CD8-positive, alpha-beta memory T cell (primary cell): ENCODE measurements around the gene B4GALNT4. TPM values are rescaled to one million over a fixed set of nuclear protein-coding genes. Genes with fewer than 3 reads are reported as not detected.
A peak's percentile ranks its signal among the peaks of the same experiment; 100 is the strongest.
"Not testable (repeated sequence)": the region's sequence is repeated elsewhere in the genome, so short reads cannot be mapped to it uniquely, and the experiment has no call there.

ENCODE experiments used
- CTCF ChIA-PET: fragments of 350-600 bp; sonication (Branson Sonifier 250); formaldehyde crosslinking; loops from one replicate; lab custom pipeline; 2021; ENCODE audit warnings: antibody characterized with exemption; lab: Charles Lee
- POLR2A ChIA-PET: fragments of 350-600 bp; sonication (Branson Sonifier 250); formaldehyde crosslinking; loops from one replicate; lab custom pipeline; 2021; ENCODE audit warnings: antibody characterized with exemption; lab: Charles Lee
- DNase-seq, 5 donors: peaks; one replicate each; pipeline versions ENCODE4 v3.0.0 to v3.0.0-alpha.2; 2020 to 2022; ENCODE audit warnings: mixed read lengths in 1 of 5
- H3K27ac ChIP-seq: one replicate; pipeline ENCODE4 v1.7.0; 2013; ENCODE audit warnings: low read depth, mild to moderate bottlenecking, low read length, moderate library complexity
- H3K27me3 ChIP-seq: 2 replicates; pipeline ENCODE4 v1.7.0; 2013; ENCODE audit warnings: low read length, mild to moderate bottlenecking; ENCODE audit not compliant: insufficient read depth, poor library complexity, severe bottlenecking
- H3K36me3 ChIP-seq: 2 replicates; pipeline ENCODE4 v1.7.0; 2013; ENCODE audit warnings: mild to moderate bottlenecking, low read length, moderate library complexity; ENCODE audit not compliant: insufficient read depth
- H3K4me1 ChIP-seq: 2 replicates; pipeline ENCODE4 v1.7.0; 2013; ENCODE audit warnings: mild to moderate bottlenecking, low read length, moderate library complexity; ENCODE audit not compliant: insufficient read depth
- H3K4me3 ChIP-seq: 2 replicates; pipeline ENCODE4 v1.7.0; 2013; ENCODE audit warnings: mild to moderate bottlenecking, low read length
- H3K9me3 ChIP-seq: 2 replicates; pipeline ENCODE4 v1.7.0; 2013; ENCODE audit warnings: mild to moderate bottlenecking, low read length
- H3K27ac Mint-ChIP-seq, 8 donors: one replicate each; pipeline ENCODE4 v1.8.0; 2020 to 2021; ENCODE audit warnings: mixed read lengths in 8 of 8, mild to moderate bottlenecking in 6 of 8, inconsistent platforms in 3 of 8, moderate library complexity in 3 of 8
- H3K27me3 Mint-ChIP-seq, 2 donors: one replicate each; pipeline ENCODE4 v1.8.0; 2020 to 2021; ENCODE audit warnings: mixed read lengths in 2 of 2, mild to moderate bottlenecking in 1 of 2, moderate library complexity in 1 of 2
- H3K36me3 Mint-ChIP-seq, 3 donors: one replicate each; pipeline ENCODE4 v1.8.0; 2020 to 2021; ENCODE audit warnings: mixed read lengths in 3 of 3, inconsistent platforms in 1 of 3, mild to moderate bottlenecking in 1 of 3
- H3K4me1 Mint-ChIP-seq, 3 donors: one replicate each; pipeline ENCODE4 v1.8.0; 2020 to 2021; ENCODE audit warnings: mixed read lengths in 3 of 3, inconsistent platforms in 1 of 3, mild to moderate bottlenecking in 1 of 3
- H3K4me3 Mint-ChIP-seq, 7 donors: one replicate each; pipeline ENCODE4 v1.8.0; 2020 to 2021; ENCODE audit warnings: mixed read lengths in 7 of 7, mild to moderate bottlenecking in 6 of 7, moderate library complexity in 4 of 7, inconsistent platforms in 2 of 7
- H3K9me3 Mint-ChIP-seq, 5 donors: one replicate each; pipeline ENCODE4 v1.8.0; 2020 to 2022; ENCODE audit warnings: mixed read lengths in 5 of 5, mild to moderate bottlenecking in 3 of 5, moderate library complexity in 2 of 5, inconsistent platforms in 1 of 5
- polyA plus RNA-seq: library from polyadenylated mRNA; unstranded; fragments of 300-500 nt; fragmentation: Illumina TruSeq; gene quantifications from one replicate; pipeline ENCODE4 v1.2.3, GENCODE V29; 2021
- total RNA-seq, 2 experiments: library from RNA; stranded (reverse); gene quantifications; one replicate each; pipeline ENCODE4 v1.2.3, GENCODE V29; 2021

The B4GALNT4 gene
- total and polyA plus RNA-seq, 3 experiments from 2014 or later, result 0.31 to 0.81 (median 0.47) TPM

DNA sequence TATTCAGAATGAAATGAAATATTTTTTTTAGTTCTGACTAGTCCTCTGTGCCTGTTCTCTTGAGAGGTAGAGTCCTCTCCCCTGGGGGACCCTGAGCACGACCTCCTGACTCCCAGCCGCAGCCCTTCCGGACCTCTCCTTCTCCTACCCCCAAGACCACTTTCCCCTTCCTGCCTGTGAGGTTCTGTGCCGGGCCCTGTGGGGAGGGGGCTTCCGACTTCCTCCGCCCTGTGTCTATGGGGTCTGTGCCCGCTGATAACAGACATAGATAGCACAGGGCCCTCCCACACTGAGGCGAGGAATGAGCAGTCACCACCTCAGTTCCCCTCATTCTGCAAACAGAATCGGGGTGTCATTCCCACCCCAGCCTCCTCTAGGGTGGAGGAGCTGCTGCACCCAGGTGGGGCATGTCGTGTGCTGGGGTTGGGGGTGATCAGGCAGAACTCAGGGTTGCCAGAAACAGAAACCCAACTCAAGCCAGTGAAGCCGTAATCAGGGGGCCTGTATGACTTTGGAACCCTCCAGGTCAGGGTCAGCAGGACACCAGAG lies 12.9 kb downstream of the B4GALNT4 start:
- no peak overlapping the region for H3K27ac Mint-ChIP-seq
- CTCF ChIA-PET, result no interaction called here

DNA sequence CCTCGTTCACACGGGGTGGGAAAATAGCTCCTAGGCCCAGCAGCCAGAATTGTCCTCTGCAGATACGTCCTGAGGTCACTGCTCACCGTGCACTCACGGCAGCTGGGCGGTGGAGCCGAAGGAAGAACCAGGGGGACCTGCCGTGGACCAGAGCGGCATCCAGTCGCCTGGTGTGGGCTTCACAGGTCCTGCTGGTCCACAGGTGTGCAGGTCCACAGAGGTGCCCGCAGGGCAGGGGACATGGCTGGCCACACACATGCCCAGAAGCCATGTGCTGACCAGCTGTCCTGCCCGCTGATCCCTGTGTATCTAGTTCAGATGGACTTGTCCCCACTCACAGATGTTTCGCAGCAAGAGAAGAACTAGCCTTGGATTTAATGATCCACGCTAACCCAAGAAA lies 14.1 kb downstream of the B4GALNT4 start:
- CTCF ChIA-PET, result no interaction called here
- H3K9me3 Mint-ChIP-seq, result peaks cover 0 to 7% (median 2%) of the 10 kb centered on the region in 5 donors

More for the DNA sequence above, 12.9 kb downstream of the B4GALNT4 start:
- Mint-ChIP-seq H3K4me1 (peaks cover 6 to 11% (median 7%) of the 10 kb centered on the region in 3 donors), H3K36me3 (peaks cover 0 to 1% (median 0%) of the 10 kb centered on the region in 3 donors), H3K4me3 (no peak overlapping the region), H3K9me3 (peaks cover 0 to 5% (median 1%) of the 10 kb centered on the region in 5 donors), H3K27me3 (peaks cover 9 to 13% of the 10 kb centered on the region in 2 donors)
- H3K4me1 ChIP-seq, result peaks cover 8% of the 10 kb centered on the region
- DNase-seq, result no peak
- POLR2A ChIA-PET, result no interaction called here
- H3K4me3 ChIP-seq, result no peak overlapping the region
- H3K27me3 ChIP-seq, result no peaks in the 10 kb centered on the region
- no peak overlapping the region for H3K27ac ChIP-seq
- no peaks in the 10 kb centered on the region for H3K36me3 ChIP-seq
- H3K9me3 ChIP-seq, result no peaks in the 10 kb centered on the region

GRCh38 chr11:384511-384910 lies 15.2 kb downstream of the B4GALNT4 start:
- Mint-ChIP-seq H3K4me1 (peaks cover 17 to 23% (median 19%) of the 10 kb centered on the region in 3 donors), H3K27ac (no peak overlapping the region), H3K27me3 (peaks cover 4 to 9% of the 10 kb centered on the region in 2 donors), H3K36me3 (peaks cover 0 to 3% (median 0%) of the 10 kb centered on the region in 3 donors), H3K9me3 (peaks cover 0 to 7% (median 2%) of the 10 kb centered on the region in 5 donors), H3K4me3 (no peak overlapping the region)
- POLR2A ChIA-PET, result interaction anchor here (0.6 kb wide), 1 partner anchor 170 kb away, joined by 3 read pairs; no protein-coding TSS in a partner anchor
- H3K27me3 ChIP-seq, result no peaks in the 10 kb centered on the region
- peaks cover 9% of the 10 kb centered on the region for H3K4me1 ChIP-seq
- DNase-seq, result no peak
- CTCF ChIA-PET, result no interaction called here
- H3K36me3 ChIP-seq, result no peaks in the 10 kb centered on the region
- H3K27ac ChIP-seq, result no peak overlapping the region
- H3K9me3 ChIP-seq, result no peaks in the 10 kb centered on the region
- H3K4me3 ChIP-seq, result no peak overlapping the region

More for the DNA sequence above, 14.1 kb downstream of the B4GALNT4 start:
- H3K27ac ChIP-seq, result no peak overlapping the region
- Mint-ChIP-seq H3K4me1 (peaks cover 17 to 23% (median 19%) of the 10 kb centered on the region in 3 donors), H3K27me3 (peaks cover 4 to 12% of the 10 kb centered on the region in 2 donors), H3K4me3 (no peak overlapping the region), H3K36me3 (peaks cover 0 to 3% (median 0%) of the 10 kb centered on the region in 3 donors), H3K27ac (peak overlapping the region in 2 of 8 donors; percentile 58 to 66)
- no peaks in the 10 kb centered on the region for H3K36me3 ChIP-seq
- no peak for DNase-seq
- H3K4me3 ChIP-seq, result no peak overlapping the region
- H3K27me3 ChIP-seq, result no peaks in the 10 kb centered on the region
- POLR2A ChIA-PET, result interaction anchor here (0.6 kb wide), 1 partner anchor 37 kb away, joined by 9 read pairs; no protein-coding TSS in a partner anchor
- H3K4me1 ChIP-seq, result peaks cover 9% of the 10 kb centered on the region
- H3K9me3 ChIP-seq, result no peaks in the 10 kb centered on the region

DNA sequence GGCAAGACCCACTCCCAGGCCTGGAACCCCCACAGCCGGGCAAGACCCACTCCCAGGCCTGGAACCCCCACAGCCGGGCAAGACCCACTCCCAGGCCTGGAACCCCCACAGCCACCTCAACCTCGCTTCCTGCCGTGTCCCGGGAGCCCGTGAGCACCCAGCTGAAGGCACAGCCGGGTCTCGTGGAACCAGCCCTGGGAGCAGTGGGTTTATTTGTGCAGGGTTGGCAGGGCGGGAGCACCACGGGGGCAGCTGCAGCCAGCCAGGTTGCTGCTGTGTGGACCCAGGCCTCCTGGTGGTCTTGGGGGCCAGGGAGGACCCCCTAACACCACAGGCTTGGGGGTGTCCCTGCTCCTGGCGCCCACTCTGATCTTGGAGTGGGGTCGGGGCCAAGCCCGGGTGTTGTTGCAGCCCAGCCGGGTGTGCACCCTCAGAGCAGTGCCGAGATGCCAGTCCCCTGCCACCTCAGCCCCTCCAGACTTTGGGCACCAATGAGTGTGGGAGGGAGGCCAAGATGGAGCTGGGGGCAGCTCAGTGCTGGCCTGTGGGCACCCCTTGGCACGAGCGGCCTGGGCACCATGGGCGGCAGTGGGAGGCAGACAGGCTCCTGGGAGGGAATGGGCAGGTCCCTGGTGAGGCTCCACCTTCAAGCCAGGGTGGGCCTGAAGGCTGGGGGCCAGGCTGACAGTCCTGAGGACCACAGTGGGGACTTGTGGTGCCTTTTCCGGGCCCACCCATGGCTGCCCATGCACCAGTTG lies 16.5 kb downstream of the B4GALNT4 start:
- peaks cover 0 to 3% (median 0%) of the 10 kb centered on the region in 3 donors for H3K36me3 Mint-ChIP-seq
- H3K27ac ChIP-seq, result no peak overlapping the region

DNA sequence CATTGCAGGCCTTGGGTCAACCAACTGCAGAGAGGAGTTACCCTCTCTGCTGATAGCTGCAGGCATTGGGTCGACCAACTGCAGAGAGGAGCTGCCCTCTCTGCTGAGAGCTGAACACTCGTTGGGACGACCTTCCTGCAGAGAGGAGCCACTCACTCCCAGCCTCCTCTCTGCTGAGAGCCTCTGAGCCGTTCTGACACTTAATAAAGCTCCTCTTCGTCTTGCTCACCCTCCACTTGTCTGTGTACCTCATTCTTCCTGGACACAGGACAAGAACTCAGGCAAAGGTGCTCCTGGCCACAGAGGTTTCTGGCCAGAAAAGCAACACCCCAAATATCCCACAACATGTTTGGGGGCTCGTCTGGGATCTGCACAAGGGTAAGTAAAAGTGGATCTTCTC lies 17.2 kb downstream of the B4GALNT4 start:
- no peaks in the 10 kb centered on the region for H3K36me3 ChIP-seq
- peaks cover 0 to 3% (median 0%) of the 10 kb centered on the region in 3 donors for H3K36me3 Mint-ChIP-seq
- peak overlapping the region in 1 of 7 donors; percentile 57 for H3K4me3 Mint-ChIP-seq
- H3K4me3 ChIP-seq, result no peak overlapping the region
- peaks cover 4 to 9% of the 10 kb centered on the region in 2 donors for H3K27me3 Mint-ChIP-seq
- H3K4me1 Mint-ChIP-seq, result peaks cover 17 to 23% (median 19%) of the 10 kb centered on the region in 3 donors
- H3K9me3 Mint-ChIP-seq, result peaks cover 0 to 7% (median 2%) of the 10 kb centered on the region in 5 donors
- H3K27me3 ChIP-seq, result no peaks in the 10 kb centered on the region
- peaks cover 9% of the 10 kb centered on the region for H3K4me1 ChIP-seq
- no peak for DNase-seq
- ChIA-PET CTCF (no interaction called here), POLR2A (no interaction called here)
- no peak overlapping the region for H3K27ac ChIP-seq
- H3K27ac Mint-ChIP-seq, result peak overlapping the region in 4 of 8 donors; percentile 36 to 87 (median 52)
- no peaks in the 10 kb centered on the region for H3K9me3 ChIP-seq

More for the DNA sequence above, 16.5 kb downstream of the B4GALNT4 start:
- peak overlapping the region in 1 of 8 donors; percentile 76 for H3K27ac Mint-ChIP-seq
- no peak for DNase-seq
- peaks cover 0 to 7% (median 2%) of the 10 kb centered on the region in 5 donors for H3K9me3 Mint-ChIP-seq
- H3K4me1 ChIP-seq, result peaks cover 9% of the 10 kb centered on the region
- H3K36me3 ChIP-seq, result no peaks in the 10 kb centered on the region
- no peaks in the 10 kb centered on the region for H3K9me3 ChIP-seq
- CTCF ChIA-PET, result no interaction called here
- H3K4me1 Mint-ChIP-seq, result peaks cover 17 to 23% (median 19%) of the 10 kb centered on the region in 3 donors
- no peak overlapping the region for H3K4me3 ChIP-seq
- H3K4me3 Mint-ChIP-seq, result no peak overlapping the region
- H3K27me3 ChIP-seq, result no peaks in the 10 kb centered on the region
- peaks cover 4 to 9% of the 10 kb centered on the region in 2 donors for H3K27me3 Mint-ChIP-seq
- POLR2A ChIA-PET, result no interaction called here

DNA sequence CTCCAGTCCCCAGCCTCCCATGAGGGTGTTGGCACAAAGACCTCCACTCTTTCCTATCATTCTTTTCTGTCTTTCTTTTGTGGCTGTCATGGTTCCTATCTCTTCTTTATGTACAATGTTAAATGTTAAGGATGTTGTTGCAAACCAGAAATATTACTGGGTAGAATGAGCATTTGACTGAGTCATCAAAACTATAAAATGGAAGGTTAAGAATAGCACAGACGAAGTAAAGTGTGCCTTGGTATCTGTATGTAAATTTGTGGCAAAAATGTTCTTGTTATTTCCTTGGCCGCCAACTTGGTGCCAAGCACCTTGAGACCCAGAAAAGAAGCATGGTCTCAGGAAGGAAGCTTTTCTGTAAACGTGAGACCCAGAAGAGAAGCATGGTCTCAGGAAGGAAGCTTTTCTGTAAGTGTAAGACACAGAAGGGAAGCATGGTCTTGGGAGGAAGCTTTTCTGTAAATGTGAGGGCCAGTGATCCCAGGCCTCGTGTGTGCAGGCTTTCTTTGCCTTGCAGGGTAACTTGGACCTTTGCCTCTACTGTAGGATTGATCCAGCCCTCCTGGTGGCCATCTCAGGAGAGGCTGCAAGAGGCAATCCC lies 18.0 kb downstream of the B4GALNT4 start:
- DNase-seq, result peak in 1 of 5 donors; percentile 21
- H3K27ac ChIP-seq, result no peak overlapping the region
- no peaks in the 10 kb centered on the region for H3K27me3 ChIP-seq
- H3K4me3 ChIP-seq, result no peak overlapping the region
- peaks cover 0 to 3% (median 0%) of the 10 kb centered on the region in 3 donors for H3K36me3 Mint-ChIP-seq
- peaks cover 0 to 7% (median 2%) of the 10 kb centered on the region in 5 donors for H3K9me3 Mint-ChIP-seq
- peak overlapping the region; percentile 2 to 90 (median 86) for H3K27ac Mint-ChIP-seq
- no peaks in the 10 kb centered on the region for H3K36me3 ChIP-seq
- peak overlapping the region in 3 of 7 donors; percentile 38 to 57 (median 47) for H3K4me3 Mint-ChIP-seq
- H3K4me1 Mint-ChIP-seq, result peaks cover 13 to 20% (median 19%) of the 10 kb centered on the region in 3 donors
- no peaks in the 10 kb centered on the region for H3K9me3 ChIP-seq
- peaks cover 9% of the 10 kb centered on the region for H3K4me1 ChIP-seq
- ChIA-PET POLR2A (no interaction called here), CTCF (interaction anchor here (0.9 to 1.3 kb wide), 3 partner anchors 10 to 137 kb away, joined by 3 to 5 read pairs (median 4); no protein-coding TSS in a partner anchor)
- peaks cover 2 to 5% of the 10 kb centered on the region in 2 donors for H3K27me3 Mint-ChIP-seq

DNA sequence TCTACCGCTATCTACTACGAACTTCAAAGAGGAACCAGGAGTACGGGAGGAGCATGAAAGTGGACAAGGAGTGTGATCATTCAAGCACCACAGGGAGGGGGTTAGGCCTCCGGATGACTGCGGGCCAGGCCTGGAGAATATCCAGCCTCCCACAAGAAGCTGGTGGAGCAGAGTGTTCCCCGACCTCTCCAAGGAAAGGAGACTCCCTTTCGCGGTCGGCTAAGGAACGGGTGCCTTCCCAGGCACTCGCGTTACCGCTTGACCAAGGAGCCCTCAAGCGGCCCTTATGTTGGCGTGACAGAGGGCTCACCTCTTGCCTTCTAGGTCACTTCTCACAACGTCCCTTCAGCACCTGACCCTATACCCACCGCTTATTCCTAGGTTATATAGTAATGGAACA lies 20.1 kb downstream of the B4GALNT4 start:
- H3K4me3 Mint-ChIP-seq, H3K27ac Mint-ChIP-seq, H3K4me3 ChIP-seq, H3K36me3 ChIP-seq, H3K4me1 ChIP-seq, CTCF ChIA-PET, DNase-seq, H3K27me3 Mint-ChIP-seq, H3K36me3 Mint-ChIP-seq, H3K27ac ChIP-seq, H3K9me3 Mint-ChIP-seq, H3K27me3 ChIP-seq, H3K9me3 ChIP-seq: not testable (repeated sequence)
- H3K4me1 Mint-ChIP-seq, result peaks cover 13 to 19% (median 18%) of the 10 kb centered on the region in 3 donors
- POLR2A ChIA-PET, result interaction anchor here (0.6 kb wide), 1 partner anchor 40 kb away, joined by 4 read pairs; no protein-coding TSS in a partner anchor
